ENCODE measurements around the gene ABTB1. TPM values are rescaled to one million over a fixed set of nuclear protein-coding genes. Genes with fewer than 3 reads are reported as not detected.

The ABTB1 gene
- total RNA-seq, 2 experiments from 2014 or later: 9.7 to 10.6 TPM

DNA sequence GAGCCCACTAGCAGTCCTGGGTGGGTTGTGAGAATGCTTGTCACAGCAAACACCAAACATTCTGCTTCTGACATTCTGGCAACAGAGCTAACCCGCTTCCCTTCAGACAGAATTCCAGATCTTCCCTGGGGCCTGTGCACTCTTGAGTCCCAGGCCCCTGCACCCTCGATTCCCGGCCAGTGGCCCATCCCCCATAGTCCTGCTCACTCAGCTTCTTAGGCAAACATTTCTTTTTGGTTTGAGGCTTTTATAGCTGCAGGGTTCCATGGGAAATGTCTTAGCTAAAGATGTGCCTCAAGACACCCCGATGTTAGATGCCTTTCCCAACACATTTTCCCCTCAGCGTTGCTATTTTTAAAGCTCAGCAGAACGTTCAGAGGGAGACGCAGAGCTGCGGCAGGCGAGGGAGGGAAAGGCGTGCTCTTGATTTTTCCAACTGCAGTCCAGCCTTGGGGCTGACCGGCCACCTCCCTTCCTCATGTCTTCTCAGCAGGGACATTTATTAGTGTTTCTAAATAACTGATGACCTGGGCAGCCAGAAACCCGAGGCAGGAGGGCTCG is 35.2 kb downstream of the ABTB1 start:
- ATAC-seq: no peak
- no peaks in the 10 kb centered on the region for H3K4me1 Mint-ChIP-seq (ENCODE audit: low read depth)
- H3K36me3 Mint-ChIP-seq (ENCODE audit: low read depth): no peaks in the 10 kb centered on the region
- ChIA-PET POLR2A (no interaction called here), CTCF (interaction anchor here (1.0 kb wide), 1 partner anchor 263 kb away, joined by 3 read pairs; no protein-coding TSS in a partner anchor)
- no peak overlapping the region for H3K27ac Mint-ChIP-seq
- no peak overlapping the region for H3K4me3 Mint-ChIP-seq
- intact Hi-C loops (cut with micrococcal nuclease): no loop called here
- peaks cover 3% of the 10 kb centered on the region for H3K27me3 Mint-ChIP-seq
- DNase-seq: no peak
- H3K9me3 Mint-ChIP-seq: peaks cover 4% of the 10 kb centered on the region
- no peak for TF ChIP-seq CTCF (IDR thresholded peaks at IDR 0.05)

- CTCF ChIA-PET: interaction anchor here (0.6 kb wide), 1 partner anchor 12 kb away, joined by 3 read pairs; no protein-coding TSS in a partner anchor
- intact Hi-C loops (cut with micrococcal nuclease): no loop called here
- POLR2A ChIA-PET: no interaction called here
- H3K4me1 Mint-ChIP-seq (ENCODE audit: low read depth): no peaks in the 10 kb centered on the region
- peaks cover under 1% of the 10 kb centered on the region for H3K27me3 Mint-ChIP-seq
- no peaks in the 10 kb centered on the region for H3K36me3 Mint-ChIP-seq (ENCODE audit: low read depth)
- no peak for DNase-seq
- no peak for TF ChIP-seq CTCF (IDR thresholded peaks at IDR 0.05)
- no peak overlapping the region for H3K4me3 Mint-ChIP-seq
- H3K9me3 Mint-ChIP-seq: peaks cover under 1% of the 10 kb centered on the region
- no peak overlapping the region for H3K27ac Mint-ChIP-seq
- no peak for ATAC-seq
These were observed 36.1 kb downstream of the ABTB1 start for GRCh38 chr3:127708837-127709236.

DNA sequence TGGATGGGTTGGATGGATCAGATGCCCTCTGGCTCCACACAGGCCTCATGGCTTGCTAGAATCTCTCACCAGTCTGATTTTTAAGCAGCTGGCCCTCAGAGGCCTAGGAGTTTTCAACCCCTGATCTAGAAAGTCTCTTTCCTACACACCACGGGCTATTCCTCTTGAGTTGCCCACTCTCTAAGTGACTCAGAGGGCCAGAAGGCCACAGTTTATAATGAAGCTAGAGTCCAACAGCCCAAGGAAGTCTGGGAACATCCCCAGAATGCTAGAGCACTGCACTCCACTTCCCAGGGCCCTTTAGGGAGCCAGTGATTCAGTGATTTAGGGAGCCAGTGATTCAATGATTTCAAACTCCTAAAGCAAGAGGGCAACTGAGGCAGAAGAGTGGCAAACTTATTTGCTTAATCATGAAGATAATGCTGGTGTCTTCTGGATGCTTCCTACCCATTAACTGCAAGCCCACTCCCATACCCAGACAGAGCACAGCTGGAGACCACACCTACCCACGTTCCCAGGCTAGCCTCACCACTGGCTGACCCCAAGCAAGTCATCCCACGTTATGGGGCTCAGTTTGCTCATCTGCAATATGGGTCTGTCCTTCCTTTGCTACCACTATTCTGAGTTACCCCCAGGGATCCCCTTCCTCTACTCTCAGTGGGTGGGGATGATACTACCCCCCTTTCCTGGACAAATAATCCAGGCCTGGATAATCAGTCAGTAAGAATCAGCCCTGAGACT is 36.7 kb downstream of the ABTB1 start:
- Mint-ChIP-seq H3K4me1 (ENCODE audit: low read depth) (no peaks in the 10 kb centered on the region), H3K4me3 (no peak overlapping the region), H3K27ac (no peak overlapping the region), H3K27me3 (no peaks in the 10 kb centered on the region), H3K36me3 (ENCODE audit: low read depth) (no peaks in the 10 kb centered on the region), H3K9me3 (no peaks in the 10 kb centered on the region)
- DNase-seq (no peak), ATAC-seq (no peak)
- intact Hi-C loops (cut with micrococcal nuclease): no loop called here
- TF ChIP-seq CTCF (IDR thresholded peaks at IDR 0.05): no peak
- ChIA-PET CTCF (no interaction called here), POLR2A (no interaction called here)

GRCh38 chr3:127710155-127710941 is 37.6 kb downstream of the ABTB1 start:
- ATAC-seq (no peak), DNase-seq (no peak)
- H3K27ac Mint-ChIP-seq: no peak overlapping the region
- no peaks in the 10 kb centered on the region for H3K9me3 Mint-ChIP-seq
- H3K4me1 Mint-ChIP-seq (ENCODE audit: low read depth): no peaks in the 10 kb centered on the region
- ChIA-PET CTCF (no interaction called here), POLR2A (no interaction called here)
- intact Hi-C loops (cut with micrococcal nuclease): no loop called here
- no peak for TF ChIP-seq CTCF (IDR thresholded peaks at IDR 0.05)
- H3K4me3 Mint-ChIP-seq: no peak overlapping the region
- H3K27me3 Mint-ChIP-seq: no peaks in the 10 kb centered on the region
- H3K36me3 Mint-ChIP-seq (ENCODE audit: low read depth): no peaks in the 10 kb centered on the region
